Measurements from ENCODE around the gene ZNF213.

ZNF213 gene

DNA sequence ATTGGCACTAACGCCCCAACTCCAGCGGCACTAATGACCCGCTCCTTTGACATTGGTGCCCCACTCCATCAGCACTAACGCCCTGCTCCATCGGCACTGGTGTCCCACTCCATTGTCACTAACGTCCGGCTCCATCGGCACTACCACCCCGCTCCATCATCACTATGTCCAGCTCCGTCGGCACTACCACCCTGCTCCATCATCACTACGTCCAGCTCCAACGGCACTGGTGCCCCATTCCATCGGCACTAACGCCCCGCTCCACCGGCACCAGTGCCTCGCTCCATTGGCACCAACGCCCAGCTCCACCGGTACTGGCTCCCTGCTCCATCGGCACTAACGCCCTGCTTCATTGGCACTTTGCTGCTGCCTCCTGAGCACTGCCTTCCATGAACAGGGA is 7.5 kb downstream of the ZNF213 start:
- Histone ChIP-seq H3K27ac (ENCODE audit: extremely low read depth, low read depth, low read length) (no peak overlapping the region), H3K9me3 (ENCODE audit: control insufficient read depth, insufficient read depth, low read depth, low read length) (no peaks in the 10 kb centered on the region), H3K4me1 (ENCODE audit: control insufficient read depth, insufficient read depth, low read length) (no peaks in the 10 kb centered on the region), H3K36me3 (ENCODE audit: control insufficient read depth in 2 of 2, insufficient read depth in 1 of 2, low read length in 2 of 2) (peaks cover 0 to 42% of the 10 kb centered on the region in 2 experiments; a peak in 1 of 3 replicates), H3K4me3 (ENCODE audit: low read depth, low read length) (no peak overlapping the region)
- ChIA-PET CTCF (interaction anchor here (1.2 kb wide), 1 partner anchor 13 kb away, joined by 3 read pairs; no protein-coding TSS in a partner anchor), POLR2A (interaction anchor here (1.0 kb wide), 1 partner anchor 13 kb away, joined by 4 read pairs; no protein-coding TSS in a partner anchor)
- no peak for TF ChIP-seq ZNF621 (tag by site-specific recombination; IDR thresholded peaks at IDR 0.05)
- TF ChIP-seq, protein P1, sequence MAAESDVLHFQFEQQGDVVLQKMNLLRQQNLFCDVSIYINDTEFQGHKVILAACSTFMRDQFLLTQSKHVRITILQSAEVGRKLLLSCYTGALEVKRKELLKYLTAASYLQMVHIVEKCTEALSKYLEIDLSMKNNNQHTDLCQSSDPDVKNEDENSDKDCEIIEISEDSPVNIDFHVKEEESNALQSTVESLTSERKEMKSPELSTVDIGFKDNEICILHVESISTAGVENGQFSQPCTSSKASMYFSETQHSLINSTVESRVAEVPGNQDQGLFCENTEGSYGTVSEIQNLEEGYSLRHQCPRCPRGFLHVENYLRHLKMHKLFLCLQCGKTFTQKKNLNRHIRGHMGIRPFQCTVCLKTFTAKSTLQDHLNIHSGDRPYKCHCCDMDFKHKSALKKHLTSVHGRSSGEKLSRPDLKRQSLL (tag by site-specific recombination; IDR thresholded peaks at IDR 0.05), result peak; percentile 89; the same call in 1 of the 2 replicates

- H3K36me3 ChIP-seq (ENCODE audit: control insufficient read depth in 2 of 2, insufficient read depth in 1 of 2, low read length in 2 of 2), result peaks cover 0 to 38% of the 10 kb centered on the region in 2 experiments; a peak in 1 of 3 replicates
- no peaks in the 10 kb centered on the region for H3K4me1 ChIP-seq (ENCODE audit: control insufficient read depth, insufficient read depth, low read length)
- no peak overlapping the region for H3K4me3 ChIP-seq (ENCODE audit: low read depth, low read length)
- ChIA-PET CTCF (interaction anchor here (1.2 kb wide), 1 partner anchor 13 kb away, joined by 3 read pairs; no protein-coding TSS in a partner anchor), POLR2A (interaction anchor here (1.0 kb wide), 1 partner anchor 13 kb away, joined by 4 read pairs; no protein-coding TSS in a partner anchor)
- no peaks in the 10 kb centered on the region for H3K9me3 ChIP-seq (ENCODE audit: control insufficient read depth, insufficient read depth, low read depth, low read length)
- TF ChIP-seq ZNF501 (tag by site-specific recombination; IDR thresholded peaks at IDR 0.05) (no peak), ZBTB48 (tag by site-specific recombination; IDR thresholded peaks at IDR 0.05) (no peak), ZNF558 (tag by site-specific recombination; IDR thresholded peaks at IDR 0.05) (no peak), ZNF571 (tag by site-specific recombination; IDR thresholded peaks at IDR 0.05) (no peak), ZNF423 (tag by site-specific recombination; IDR thresholded peaks at IDR 0.05) (no peak), KLF10 (tag by site-specific recombination; IDR thresholded peaks at IDR 0.05) (no peak), ZBTB21 (tag by site-specific recombination; IDR thresholded peaks at IDR 0.05) (no peak), ZNF521 (tag by site-specific recombination; IDR thresholded peaks at IDR 0.05) (no peak), ZNF623 (tag by site-specific recombination; IDR thresholded peaks at IDR 0.05) (no peak), ZNF677 (tag by site-specific recombination; IDR thresholded peaks at IDR 0.05) (no peak), ZNF169 (tag by site-specific recombination; IDR thresholded peaks at IDR 0.05) (no peak), ZNF747 (tag by site-specific recombination; IDR thresholded peaks at IDR 0.05) (no peak)
- TF ChIP-seq, protein P2, sequence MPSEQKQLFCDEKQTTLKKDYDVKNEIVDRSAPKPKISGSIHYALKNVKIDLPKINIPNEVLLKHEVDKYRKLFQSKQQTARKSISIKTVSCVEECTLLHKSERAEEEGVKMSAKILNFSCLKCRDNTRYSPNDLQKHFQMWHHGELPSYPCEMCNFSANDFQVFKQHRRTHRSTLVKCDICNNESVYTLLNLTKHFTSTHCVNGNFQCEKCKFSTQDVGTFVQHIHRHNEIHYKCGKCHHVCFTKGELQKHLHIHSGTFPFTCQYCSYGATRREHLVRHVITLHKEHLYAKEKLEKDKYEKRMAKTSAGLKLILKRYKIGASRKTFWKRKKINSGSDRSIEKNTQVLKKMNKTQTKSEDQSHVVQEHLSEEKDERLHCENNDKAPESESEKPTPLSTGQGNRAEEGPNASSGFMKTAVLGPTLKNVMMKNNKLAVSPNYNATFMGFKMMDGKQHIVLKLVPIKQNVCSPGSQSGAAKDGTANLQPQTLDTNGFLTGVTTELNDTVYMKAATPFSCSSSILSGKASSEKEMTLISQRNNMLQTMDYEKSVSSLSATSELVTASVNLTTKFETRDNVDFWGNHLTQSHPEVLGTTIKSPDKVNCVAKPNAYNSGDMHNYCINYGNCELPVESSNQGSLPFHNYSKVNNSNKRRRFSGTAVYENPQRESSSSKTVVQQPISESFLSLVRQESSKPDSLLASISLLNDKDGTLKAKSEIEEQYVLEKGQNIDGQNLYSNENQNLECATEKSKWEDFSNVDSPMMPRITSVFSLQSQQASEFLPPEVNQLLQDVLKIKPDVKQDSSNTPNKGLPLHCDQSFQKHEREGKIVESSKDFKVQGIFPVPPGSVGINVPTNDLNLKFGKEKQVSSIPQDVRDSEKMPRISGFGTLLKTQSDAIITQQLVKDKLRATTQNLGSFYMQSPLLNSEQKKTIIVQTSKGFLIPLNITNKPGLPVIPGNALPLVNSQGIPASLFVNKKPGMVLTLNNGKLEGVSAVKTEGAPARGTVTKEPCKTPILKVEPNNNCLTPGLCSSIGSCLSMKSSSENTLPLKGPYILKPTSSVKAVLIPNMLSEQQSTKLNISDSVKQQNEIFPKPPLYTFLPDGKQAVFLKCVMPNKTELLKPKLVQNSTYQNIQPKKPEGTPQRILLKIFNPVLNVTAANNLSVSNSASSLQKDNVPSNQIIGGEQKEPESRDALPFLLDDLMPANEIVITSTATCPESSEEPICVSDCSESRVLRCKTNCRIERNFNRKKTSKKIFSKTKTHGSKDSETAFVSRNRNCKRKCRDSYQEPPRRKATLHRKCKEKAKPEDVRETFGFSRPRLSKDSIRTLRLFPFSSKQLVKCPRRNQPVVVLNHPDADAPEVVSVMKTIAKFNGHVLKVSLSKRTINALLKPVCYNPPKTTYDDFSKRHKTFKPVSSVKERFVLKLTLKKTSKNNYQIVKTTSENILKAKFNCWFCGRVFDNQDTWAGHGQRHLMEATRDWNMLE (tag by site-specific recombination; conservative IDR thresholded peaks at IDR 0.05; ENCODE audit: low read depth), result no peak
- TF ChIP-seq, protein P3, sequence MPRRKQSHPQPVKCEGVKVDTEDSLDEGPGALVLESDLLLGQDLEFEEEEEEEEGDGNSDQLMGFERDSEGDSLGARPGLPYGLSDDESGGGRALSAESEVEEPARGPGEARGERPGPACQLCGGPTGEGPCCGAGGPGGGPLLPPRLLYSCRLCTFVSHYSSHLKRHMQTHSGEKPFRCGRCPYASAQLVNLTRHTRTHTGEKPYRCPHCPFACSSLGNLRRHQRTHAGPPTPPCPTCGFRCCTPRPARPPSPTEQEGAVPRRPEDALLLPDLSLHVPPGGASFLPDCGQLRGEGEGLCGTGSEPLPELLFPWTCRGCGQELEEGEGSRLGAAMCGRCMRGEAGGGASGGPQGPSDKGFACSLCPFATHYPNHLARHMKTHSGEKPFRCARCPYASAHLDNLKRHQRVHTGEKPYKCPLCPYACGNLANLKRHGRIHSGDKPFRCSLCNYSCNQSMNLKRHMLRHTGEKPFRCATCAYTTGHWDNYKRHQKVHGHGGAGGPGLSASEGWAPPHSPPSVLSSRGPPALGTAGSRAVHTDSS (tag by site-specific recombination; IDR thresholded peaks at IDR 0.05), result no peak
- H3K27ac ChIP-seq (ENCODE audit: extremely low read depth, low read depth, low read length), result no peak overlapping the region
Observed at GRCh38 chr16:3142770-3143169, 7.9 kb downstream of the ZNF213 start.

Data from HEK293 (cell line).